HG03175 (cell line): ENCODE data around the gene SAMD9.
"Not testable (repeated sequence)": the region's sequence is repeated elsewhere in the genome, so short reads cannot be mapped to it uniquely, and the experiment has no call there.

Experiments used
- ATAC-seq: cut with Tn5 transposase; IDR thresholded peaks from one replicate; pipeline ENCODE4 v1.9.1; 2021; ENCODE audit warnings: mild to moderate bottlenecking, moderate library complexity; ENCODE audit not compliant: unreplicated experiment

Gene SAMD9

DNA sequence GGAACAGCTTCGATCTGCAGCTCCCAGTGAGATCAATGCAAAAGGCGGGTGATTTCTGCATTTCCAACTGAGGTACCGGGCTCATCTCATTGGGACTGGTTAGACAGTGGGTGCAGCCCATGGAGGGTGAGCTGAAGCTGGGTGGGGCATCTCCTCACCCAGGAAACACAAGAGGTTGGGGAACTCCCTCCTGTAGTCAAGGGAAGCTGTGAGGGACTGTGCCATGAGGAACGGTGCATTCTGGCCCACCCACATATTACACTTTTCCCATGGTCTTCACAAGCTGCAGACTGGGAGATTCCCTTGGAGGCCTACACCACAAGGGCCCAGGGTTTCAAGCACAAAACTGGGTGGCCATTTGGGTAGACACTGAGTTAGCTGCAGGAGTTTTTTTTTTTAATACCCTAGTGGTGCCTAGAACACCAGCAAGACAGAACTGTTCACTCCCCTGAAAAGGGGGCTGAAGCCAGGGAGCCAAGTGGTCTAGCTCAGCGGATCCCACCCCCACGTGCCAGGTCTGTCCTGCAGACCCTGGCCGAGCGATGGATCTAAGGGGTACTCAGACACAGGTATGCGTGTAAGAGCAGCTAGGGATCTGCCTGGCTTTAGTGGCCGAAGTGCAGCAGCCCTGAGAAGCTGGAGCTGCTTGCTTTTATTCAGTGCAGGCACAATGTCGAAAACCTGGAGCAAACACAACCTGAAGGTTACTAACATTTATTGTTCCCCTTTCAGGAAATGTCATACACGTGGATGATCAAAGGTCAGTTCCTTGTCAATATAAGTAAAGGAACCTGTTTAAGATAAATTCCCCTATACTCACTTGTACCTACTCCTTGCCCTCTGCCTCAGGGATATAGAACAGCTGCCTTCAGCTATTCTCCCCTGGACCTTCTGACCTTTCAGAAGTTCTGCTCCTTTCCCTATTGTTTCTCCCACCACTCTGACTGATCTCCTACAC is 3.1 kb upstream of the SAMD9 start:
- ATAC-seq, result no peak

DNA sequence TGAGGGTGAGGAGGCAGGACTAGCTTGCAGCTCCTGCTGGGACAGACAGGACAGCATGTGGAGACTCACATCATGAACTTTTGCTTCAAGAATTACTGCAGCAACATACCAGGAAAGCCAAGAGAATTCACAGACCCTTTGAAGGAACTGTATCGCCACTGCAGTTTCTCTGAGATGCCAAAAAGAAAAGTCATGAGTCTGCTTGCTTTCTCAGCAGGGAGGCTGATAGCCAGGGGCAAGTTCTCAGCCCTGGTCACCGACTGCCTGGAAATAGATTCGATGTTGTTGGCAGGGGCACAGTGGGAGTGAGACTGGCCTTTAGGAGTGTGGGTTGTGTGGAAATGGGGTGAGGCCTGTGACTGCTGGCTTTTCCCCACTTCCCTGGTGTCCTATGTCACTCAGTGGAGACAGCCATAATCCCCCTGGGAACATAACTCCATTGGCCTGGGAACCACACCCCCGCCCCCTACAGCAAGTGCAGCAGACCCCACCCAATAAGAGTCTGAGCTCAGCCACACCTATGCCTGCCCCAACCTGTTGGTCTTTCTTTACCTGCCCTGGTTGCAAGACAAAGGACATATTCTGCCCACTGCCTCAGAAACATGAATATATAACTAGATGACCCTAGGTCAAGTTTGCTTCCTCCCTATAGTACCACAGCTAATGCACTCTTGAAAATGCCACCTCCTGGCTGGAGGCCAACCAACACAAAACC is 1.6 kb upstream of the SAMD9 start:
- ATAC-seq, result no peak

DNA sequence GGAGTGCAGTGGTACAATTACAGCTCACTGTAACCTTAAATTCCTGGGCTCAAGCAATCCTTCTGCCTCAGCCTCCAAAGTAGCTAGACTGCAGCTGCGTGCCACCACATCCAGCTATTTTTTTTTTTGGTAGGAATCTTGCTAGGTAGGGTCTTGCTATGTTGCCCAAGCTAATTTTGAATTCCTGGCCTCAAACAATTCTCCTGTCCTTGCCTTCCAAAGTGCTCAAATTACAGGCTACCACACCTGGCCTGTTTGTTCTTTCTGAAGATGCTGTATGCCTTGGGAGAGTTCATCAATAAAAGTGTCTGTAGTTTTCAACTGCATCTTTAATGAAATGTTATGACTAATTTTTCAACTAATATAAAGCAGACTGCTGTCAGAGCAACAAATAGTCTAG is 452 bp downstream of the SAMD9 start:
- ATAC-seq, result no peak

DNA sequence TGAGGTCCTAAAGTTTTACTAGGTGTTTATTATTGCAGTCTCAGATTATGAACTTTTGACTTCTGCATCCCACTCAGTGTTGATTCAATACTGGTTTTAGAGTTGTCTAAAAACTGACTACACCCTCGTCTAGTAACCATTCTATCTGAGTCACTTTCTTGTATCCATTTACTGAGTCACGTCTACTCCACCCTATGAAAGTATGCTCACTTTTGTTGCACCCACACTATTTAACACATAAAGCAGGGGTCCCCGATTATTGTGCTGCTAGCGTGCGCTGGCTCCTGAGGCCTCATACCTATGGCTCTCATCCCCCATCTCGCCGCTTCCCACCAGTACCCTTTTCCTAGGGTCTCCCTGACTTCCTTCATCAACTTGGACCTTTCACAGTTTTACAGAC is 2.0 kb downstream of the SAMD9 start:
- ATAC-seq, result no peak

DNA sequence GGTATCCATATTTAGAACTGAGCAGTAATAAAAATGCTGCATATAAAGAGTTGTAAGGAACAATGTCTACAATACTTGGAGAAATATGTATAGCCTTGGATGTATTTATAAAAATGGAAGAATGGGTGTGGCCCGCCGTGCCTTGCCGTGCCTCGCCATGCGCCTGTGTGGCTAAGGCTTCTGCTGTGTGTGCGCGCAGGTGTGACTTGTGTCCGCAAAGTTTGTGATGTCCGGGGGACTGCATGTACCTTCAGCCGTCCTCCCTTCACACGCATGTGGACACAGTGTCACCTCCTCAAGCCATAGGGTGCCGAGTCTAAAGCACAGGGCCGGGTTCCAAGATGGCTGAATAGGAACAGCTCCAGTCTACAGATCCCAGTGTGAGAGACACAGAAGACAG is 9.8 kb downstream of the SAMD9 start:
- ATAC-seq, result no peak

DNA sequence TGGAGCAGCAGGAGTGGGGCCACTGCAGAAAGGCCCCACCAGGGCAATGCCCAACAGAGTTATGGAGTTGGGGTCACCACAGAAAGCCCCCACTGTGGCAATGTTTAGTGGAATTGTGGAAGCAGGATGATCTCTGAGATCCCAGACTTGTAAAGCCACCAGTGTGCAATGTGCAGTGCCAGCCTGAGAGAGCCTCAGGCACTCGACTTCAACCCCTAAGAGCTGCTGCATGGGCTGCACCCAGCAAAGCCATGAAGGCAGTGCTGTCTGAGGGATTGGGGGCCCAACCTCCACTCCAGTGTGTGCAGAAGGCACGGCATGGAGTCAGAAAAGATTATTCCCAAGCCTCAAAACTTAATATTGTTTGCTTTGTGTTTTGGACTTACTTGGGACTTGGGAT is 20.4 kb downstream of the SAMD9 start:
- no peak for ATAC-seq

DNA sequence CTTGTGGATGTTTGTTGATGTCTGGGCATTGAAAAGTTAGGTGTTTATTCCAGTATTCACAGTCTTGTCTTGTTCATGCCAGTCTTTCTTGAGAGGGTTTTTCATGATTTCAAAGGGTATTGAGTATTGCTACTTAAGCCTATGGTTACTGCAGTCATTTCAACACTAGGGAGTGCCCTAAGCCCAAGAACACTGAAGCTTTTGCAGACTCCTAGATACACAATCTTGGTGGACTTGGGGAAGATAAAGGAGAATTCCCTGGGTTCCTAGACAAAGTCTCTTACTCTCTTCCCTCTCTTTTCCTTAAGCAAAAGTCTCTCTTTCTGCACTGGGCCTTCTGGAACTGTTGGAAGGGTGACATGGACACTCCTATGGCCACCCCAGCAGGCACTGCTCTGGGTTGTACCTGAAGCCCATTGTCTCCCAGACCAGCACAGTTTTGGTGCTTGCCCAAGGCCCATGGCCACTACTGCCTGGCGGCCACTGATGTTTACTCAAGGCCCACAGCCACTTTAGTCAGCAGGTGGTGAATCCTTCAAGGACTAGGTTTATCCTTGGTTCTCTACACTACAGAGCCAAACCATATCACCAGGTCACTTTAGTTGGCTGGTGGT is 24.9 kb downstream of the SAMD9 start:
- peak; percentile 74 for ATAC-seq

DNA sequence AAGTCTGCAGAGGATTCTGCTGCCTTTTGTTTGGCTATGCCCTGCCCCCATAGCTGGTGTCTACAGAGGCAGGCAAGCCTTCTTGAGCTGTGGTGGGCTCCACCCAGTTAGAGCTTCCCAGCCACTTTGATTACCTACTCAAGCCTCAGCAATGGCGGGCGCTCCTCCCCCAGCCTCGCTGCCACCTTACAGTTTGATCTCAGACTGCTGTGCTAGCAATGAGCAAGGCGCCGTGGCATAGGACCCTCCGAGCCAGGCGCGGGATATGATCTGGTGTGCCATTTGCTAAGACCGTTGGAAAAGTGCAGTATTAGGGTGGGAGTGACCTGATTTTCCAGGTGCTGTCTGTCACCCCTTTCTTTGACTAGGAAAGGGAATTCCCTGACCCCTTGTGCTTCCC is 44.4 kb downstream of the SAMD9 start:
- not testable (repeated sequence) for ATAC-seq

DNA sequence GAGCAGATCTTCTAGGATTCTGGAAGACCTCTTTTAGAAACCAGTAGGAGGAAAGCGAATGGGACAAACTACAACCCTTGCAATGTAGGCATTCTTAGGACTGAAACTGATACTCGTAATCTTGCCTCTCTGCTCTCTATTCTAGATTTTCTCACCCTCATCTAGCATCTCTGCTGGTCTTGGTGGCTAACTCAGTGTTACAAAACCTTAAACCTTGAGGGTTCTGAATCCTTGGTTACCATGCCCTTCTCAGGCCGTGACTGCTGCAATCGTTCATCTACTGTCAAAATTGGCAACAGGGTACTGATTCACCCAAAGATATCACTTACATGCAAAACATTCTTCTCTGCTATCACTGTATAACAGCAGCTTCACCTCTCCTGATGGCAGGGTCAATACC is 55.2 kb downstream of the SAMD9 start:
- no peak for ATAC-seq

DNA sequence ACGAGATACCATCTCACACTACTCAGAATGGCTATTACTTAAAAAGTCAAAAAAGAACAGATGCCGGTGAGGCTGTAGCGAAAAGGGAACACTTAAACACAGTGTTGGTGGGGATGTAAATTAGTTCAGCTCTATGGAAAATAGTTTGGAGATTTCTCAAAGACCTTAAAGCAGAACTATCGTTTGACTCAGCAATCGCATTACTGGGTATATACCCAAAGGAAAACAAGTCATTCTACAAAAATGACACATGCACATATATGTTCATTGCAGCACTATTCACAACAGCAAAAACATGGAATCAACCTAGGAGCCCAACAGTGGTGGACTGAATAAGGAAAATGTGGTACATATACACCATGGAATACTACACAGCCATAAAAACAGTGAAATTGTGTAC is 56.9 kb downstream of the SAMD9 start:
- ATAC-seq, result no peak

DNA sequence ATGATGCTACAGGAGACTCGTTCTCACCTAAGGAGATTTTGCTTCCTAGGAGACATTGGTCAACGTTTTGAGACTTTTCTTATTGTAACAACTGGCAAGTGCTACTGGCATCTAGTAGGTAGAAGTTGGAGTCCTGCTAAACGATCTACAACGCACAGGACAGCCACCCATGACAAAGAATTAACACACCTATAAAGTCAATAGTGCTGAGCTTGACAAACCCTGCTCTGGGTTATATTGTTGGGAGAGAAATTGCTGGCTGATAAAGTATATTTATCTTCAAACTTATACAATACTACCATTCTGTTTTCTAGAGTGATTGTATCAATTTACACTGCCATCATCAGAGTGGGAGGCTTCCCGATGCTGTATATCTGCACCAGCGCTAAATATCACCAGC is 57.8 kb downstream of the SAMD9 start:
- ATAC-seq, result no peak

DNA sequence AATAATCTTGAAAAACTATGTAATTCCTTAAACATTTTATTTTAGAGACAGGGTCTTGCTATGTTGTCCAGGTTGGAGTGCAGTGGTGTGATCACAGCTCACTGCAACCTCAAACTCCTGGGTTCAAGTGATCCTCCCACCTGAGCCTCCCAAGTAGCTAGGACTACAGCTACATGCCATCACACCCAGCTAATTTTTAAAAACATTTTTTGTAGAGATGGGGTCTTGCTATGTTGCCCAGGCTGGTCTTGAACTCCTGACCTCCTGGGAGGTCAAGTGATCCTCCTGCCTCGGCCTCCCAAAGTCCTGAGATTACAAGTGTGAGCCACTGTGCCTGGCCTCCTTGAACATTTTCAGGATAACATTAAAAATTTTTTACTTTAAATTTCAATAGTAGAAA is 61.2 kb downstream of the SAMD9 start:
- not testable (repeated sequence) for ATAC-seq

DNA sequence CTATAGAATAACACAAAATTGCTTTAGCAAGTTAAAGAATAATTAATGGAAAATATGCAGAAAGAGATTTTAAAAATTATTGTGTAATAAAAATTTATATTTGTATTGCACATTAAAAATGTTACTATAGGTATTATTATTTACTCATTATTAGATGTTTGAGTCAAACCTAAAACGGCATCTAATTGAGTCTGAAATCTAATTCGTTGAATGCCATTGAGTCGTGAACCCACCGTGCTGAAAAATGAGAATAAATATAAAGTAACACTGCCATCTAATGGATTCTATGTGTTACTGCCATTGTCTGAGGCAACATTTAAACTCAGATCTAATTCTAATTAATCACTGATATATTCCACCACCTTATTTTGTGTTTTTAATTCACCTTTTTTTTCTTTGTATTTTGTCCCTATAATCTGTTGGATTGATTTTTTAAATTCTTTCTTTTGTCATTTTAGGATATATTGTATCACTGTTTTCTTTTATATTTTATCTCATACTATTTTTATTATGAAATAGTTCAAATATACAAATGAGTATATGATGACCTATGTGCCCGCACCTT is 62.2 kb downstream of the SAMD9 start:
- ATAC-seq, result peak; percentile 78

DNA sequence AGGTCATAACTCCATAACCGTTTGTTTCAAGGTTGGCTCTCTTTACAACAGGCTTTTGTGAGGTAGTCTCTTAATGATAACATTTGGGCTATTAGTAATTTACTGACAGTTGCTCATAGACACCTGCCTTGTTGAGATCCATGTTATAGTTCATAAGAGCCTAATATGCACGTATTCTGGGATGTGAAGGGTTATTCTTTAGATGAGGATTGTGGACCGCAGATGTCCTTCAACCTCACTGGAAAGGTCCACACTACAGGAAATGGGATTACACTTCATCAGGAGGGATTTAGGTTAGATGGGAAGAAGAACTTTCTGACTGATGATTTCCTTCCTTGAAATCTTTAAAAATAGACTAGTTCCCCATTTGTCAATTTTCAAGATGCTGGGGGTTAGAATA is 62.8 kb downstream of the SAMD9 start:
- ATAC-seq, result no peak

DNA sequence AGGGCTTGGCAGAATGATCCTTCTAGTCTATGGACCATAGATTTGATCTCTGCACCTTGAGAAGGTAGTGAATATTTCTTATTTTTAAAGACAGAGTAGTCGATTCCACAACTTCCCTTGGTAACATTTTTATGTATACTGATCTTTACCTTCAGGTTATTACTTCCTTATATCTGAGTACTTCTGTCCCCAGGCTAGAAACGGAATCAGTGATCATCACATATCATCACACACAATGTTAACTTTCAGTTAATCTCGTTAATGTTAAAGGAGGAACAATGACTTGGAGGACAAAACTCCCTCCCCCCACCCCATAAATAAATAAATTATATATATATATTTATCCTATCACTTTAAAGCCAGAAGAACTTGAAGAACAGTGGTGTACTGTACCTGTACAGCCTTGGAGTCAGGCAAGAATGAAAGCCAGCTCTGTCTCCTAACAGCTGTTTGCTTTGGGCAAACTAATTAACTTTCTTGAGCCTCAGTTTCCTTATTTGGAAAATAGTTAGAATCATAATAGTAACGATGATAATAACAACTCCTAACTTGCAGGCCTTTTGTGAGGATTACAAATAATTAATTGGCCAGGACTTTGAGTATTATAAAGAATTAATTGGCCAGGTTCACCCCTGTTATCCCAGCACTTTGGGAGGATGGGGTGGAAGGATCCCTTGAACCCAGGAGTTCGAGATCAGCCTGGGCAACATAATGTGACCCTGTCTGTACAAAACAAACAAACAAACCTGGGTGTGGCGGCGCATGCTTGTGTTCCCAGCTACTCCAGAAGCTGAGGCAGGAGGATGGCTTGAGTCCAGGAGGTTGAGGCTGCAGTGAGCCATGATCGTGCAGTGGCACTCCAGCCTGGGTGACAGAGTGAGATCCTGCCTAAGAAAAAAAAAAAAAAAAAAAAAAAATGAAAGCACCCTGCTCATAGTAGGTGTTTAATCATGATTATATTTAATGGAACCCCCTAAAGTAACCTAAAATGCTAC is 63.5 kb downstream of the SAMD9 start:
- no peak for ATAC-seq

DNA sequence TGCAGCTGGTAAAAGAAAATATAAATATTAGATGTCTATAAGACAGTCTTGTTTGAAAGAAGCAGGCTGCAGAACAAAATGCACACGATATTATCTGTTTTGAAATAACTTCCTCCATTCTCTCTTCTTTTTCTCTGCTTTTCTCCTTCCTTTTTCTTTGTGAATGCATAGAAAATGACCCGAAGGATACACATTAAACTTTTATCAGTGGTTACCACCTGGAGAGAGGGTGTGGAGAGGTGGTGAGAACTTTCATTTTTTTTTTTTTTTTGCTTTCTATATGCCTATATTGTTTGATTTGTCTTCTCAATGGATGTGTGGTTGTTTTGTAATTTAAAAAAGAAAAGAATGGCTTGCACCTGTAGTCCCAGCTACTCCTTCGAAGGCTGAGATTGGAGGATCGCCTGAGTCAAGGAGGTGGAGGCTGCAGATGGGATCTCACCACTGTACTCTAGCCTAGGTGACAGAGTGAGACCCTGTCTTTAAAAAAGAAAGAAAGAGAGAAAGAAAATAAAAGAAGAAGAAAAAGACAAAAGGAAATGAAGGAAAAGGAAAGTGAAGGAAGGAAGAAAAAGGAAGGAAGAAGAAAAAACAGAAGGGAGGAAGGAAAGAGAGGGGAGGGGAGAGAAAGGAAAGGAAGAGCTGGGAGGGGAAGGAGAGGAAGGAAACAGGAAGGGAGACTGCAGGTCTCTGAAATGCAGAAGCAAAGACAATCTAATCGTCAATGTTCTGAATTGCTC is 64.4 kb downstream of the SAMD9 start:
- no peak for ATAC-seq

DNA sequence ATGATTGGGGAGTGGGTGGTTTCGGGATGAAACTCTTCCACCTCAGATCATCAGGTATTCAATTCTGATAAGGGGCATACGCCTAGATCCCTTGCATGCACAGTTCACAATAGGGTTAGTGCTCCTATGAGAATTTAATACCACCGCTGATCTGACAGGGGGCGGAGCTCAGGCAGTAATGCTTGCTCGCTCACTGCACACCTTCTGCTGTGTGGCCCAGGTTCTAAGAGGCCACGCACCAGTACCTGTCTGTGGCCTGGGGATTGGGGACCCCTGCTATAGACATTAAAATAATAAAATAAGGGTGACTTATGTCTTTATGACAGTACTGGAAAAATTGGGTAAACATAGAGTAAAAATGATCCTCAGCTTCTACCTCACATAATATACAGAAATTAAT is 66.1 kb downstream of the SAMD9 start:
- ATAC-seq, result no peak
